SK-N-SH (cell line): ENCODE measurements around the gene TBCE. TPM values are rescaled to one million over a fixed set of nuclear protein-coding genes. Genes with fewer than 3 reads are reported as not detected.

Experiments
- CTCF ChIA-PET: fragments of 300-600, 350-600 bp; formaldehyde crosslinking; extraction: SDS; loops from one replicate; lab custom pipeline; 2021; lab: Yijun Ruan, JAX
- POLR2A ChIA-PET: fragments of 350-600 bp; sonication (Branson Sonifier 250); formaldehyde crosslinking; extraction: SDS; loops from one replicate; lab custom pipeline; 2020; ENCODE audit warnings: antibody characterized with exemption, inconsistent platforms; lab: Yijun Ruan, JAX
- DNase-seq: peaks from one replicate; pipeline ENCODE4 v3.0.0; 2012
- H2AFZ ChIP-seq: fragments of 200-600 bp; sonication (generic); 2 replicates; pipeline ENCODE4 v1.8.1; 2016; ENCODE audit warnings: antibody characterized with exemption, mild to moderate bottlenecking, low read depth
- H3F3A ChIP-seq: fragments of 200-600 bp; sonication (generic); replicated peaks from 2 replicates; pipeline ENCODE3; 2016; ENCODE audit warnings: antibody characterized with exemption, mild to moderate bottlenecking; ENCODE audit not compliant: insufficient read depth
- H3K27ac ChIP-seq, 2 experiments: fragments of 200-500 bp in 1 of 2; fragments of 200-600 bp in 1 of 2; sonication (Bioruptor generic) in 1 of 2; sonication (generic), shearing (Covaris generic) in 1 of 2; 2 replicates each; pipeline versions ENCODE4 v1.5.1 to v1.6.1; 2014 to 2016; ENCODE audit warnings: low read depth in 2 of 2, inconsistent platforms in 1 of 2, low read length in 1 of 2, mild to moderate bottlenecking in 1 of 2, mixed read lengths in 1 of 2
- H3K27me3 ChIP-seq: fragments of 200-600 bp; sonication (generic), shearing (Covaris generic); 2 replicates; pipeline ENCODE4 v1.6.1; 2016; ENCODE audit warnings: mixed run types; ENCODE audit not compliant: insufficient read depth
- H3K36me3 ChIP-seq, 2 experiments: fragments of 200-500 bp in 1 of 2; fragments of 200-600 bp in 1 of 2; sonication (Bioruptor generic) in 1 of 2; sonication (generic) in 1 of 2; replicated peaks in 1 of 2; 2 replicates each; pipeline versions ENCODE3 to v1.5.1; 2014 to 2016; ENCODE audit warnings: low read length in 1 of 2, mild to moderate bottlenecking in 1 of 2; ENCODE audit not compliant: insufficient read depth in 2 of 2, control insufficient read depth in 1 of 2
- H3K4me1 ChIP-seq, 2 experiments: fragments of 200-500 bp in 1 of 2; fragments of 200-600 bp in 1 of 2; sonication (Bioruptor generic) in 1 of 2; sonication (generic), shearing (Covaris generic) in 1 of 2; 2 replicates each; pipeline versions ENCODE4 v1.5.1 to v1.6.1; 2014 to 2016; ENCODE audit warnings: low read depth in 1 of 2, low read length in 1 of 2, mixed run types in 1 of 2; ENCODE audit not compliant: insufficient read depth in 2 of 2, control insufficient read depth in 1 of 2
- H3K4me2 ChIP-seq: fragments of 200-600 bp; sonication (generic), shearing (Covaris generic); 2 replicates; pipeline ENCODE4 v1.6.1; 2017; ENCODE audit warnings: mixed run types
- H3K4me3 ChIP-seq, 2 experiments: fragments of 200-500 bp in 1 of 2; fragments of 200-600 bp in 1 of 2; sonication (Bioruptor generic) in 1 of 2; sonication (generic), shearing (Covaris generic) in 1 of 2; 2 replicates each; pipeline versions ENCODE4 v1.5.1 to v1.8.1; 2014 to 2016; ENCODE audit warnings: low read depth in 2 of 2, inconsistent platforms in 1 of 2, low read length in 1 of 2, mild to moderate bottlenecking in 1 of 2, mixed read lengths in 1 of 2, moderate library complexity in 1 of 2
- H3K79me2 ChIP-seq: fragments of 200-600 bp; sonication (generic); 2 replicates; pipeline ENCODE4 v1.8.1; 2017; ENCODE audit warnings: mild to moderate bottlenecking; ENCODE audit not compliant: insufficient read depth
- H3K9ac ChIP-seq: fragments of 200-600 bp; sonication (generic); 2 replicates; pipeline ENCODE4 v1.6.1; 2017; ENCODE audit warnings: mixed run types
- H3K9me2 ChIP-seq: fragments of 200-600 bp; sonication (generic); 2 replicates; pipeline ENCODE4 v1.6.1; 2017; ENCODE audit warnings: mixed run types
- H3K9me3 ChIP-seq: fragments of 200-600 bp; sonication (generic); 2 replicates; pipeline ENCODE4 v1.6.1; 2017; ENCODE audit warnings: mixed run types, mild to moderate bottlenecking, moderate library complexity
- H4K20me1 ChIP-seq: fragments of 200-600 bp; sonication (generic); 2 replicates; pipeline ENCODE4 v1.6.1; 2017; ENCODE audit warnings: mild to moderate bottlenecking, mixed run types; ENCODE audit not compliant: insufficient read depth
- EZH2phosphoT487 ChIP-seq: fragments of 200-600 bp; sonication (generic); IDR thresholded peaks from 2 replicates; pipeline ENCODE4 v1.6.1; 2017; ENCODE audit warnings: low read depth, mixed run types, mild to moderate bottlenecking, antibody characterized with exemption, moderate library complexity, borderline replicate concordance
- FOSL2 ChIP-seq: IDR thresholded peaks from 2 replicates; pipeline ENCODE4 v1.4.0; 2012; ENCODE audit warnings: low read depth, mild to moderate bottlenecking, moderate library complexity, borderline replicate concordance
- FOXM1 ChIP-seq: IDR thresholded peaks from 2 replicates; pipeline ENCODE4 v1.4.0; 2012; ENCODE audit warnings: low read depth, mild to moderate bottlenecking
- GABPA ChIP-seq: IDR thresholded peaks from 2 replicates; pipeline ENCODE4 v1.4.0; 2012; ENCODE audit warnings: low read depth, mild to moderate bottlenecking
- GATA2 ChIP-seq: sonication (generic); formaldehyde crosslinking; IDR thresholded peaks from 2 replicates; pipeline ENCODE4 v1.5.0; 2020; ENCODE audit warnings: mild to moderate bottlenecking, missing genetic modification reagents
- JUND ChIP-seq: IDR thresholded peaks from 2 replicates; pipeline ENCODE4 v1.4.0; 2012
- MEF2A ChIP-seq: IDR thresholded peaks from 2 replicates; pipeline ENCODE4 v1.4.0; 2012; ENCODE audit warnings: low read depth, borderline replicate concordance
- MXI1 ChIP-seq: IDR thresholded peaks from 2 replicates; pipeline ENCODE4 v1.6.1; 2012; ENCODE audit warnings: mild to moderate bottlenecking, low read depth, low read length, improper control_type of control experiment
- NRF1 ChIP-seq: IDR thresholded peaks from 2 replicates; pipeline ENCODE4 v1.6.1; 2012; ENCODE audit warnings: low read depth, mild to moderate bottlenecking, low read length
- RAD21 ChIP-seq: IDR thresholded peaks from 2 replicates; pipeline ENCODE4 v1.6.1; 2012; ENCODE audit warnings: mild to moderate bottlenecking, low read length
- RFX5 ChIP-seq: IDR thresholded peaks from 2 replicates; pipeline ENCODE4 v1.6.1; 2012; ENCODE audit warnings: mild to moderate bottlenecking, improper control_type of control experiment, low read length
- RXRA ChIP-seq: IDR thresholded peaks from 2 replicates; pipeline ENCODE4 v1.4.0; 2012; ENCODE audit warnings: low read depth, mild to moderate bottlenecking, borderline replicate concordance
- SIN3A ChIP-seq: IDR thresholded peaks from 2 replicates; pipeline ENCODE4 v1.6.1; 2012; ENCODE audit warnings: low read depth, mild to moderate bottlenecking, low read length, moderate library complexity, borderline replicate concordance
- WGBS: methylation state at CpG from one replicate; pipeline ENCODE4 v1.1.6; 2017; ENCODE audit warnings: low lambda C conversion rate; 5-methylcytosine and 5-hydroxymethylcytosine counted together
- polyA plus RNA-seq, 3 experiments: library from polyadenylated mRNA; depleted of rRNA; stranded (reverse); fragments of >200 nt; gene quantifications; 2 replicates each; pipeline ENCODE4 v1.2.3, GENCODE V29; 2012
- TF ChIP-seq, protein P1 (sequence below): IDR thresholded peaks from 2 replicates; pipeline ENCODE4 v1.6.1; 2012; ENCODE audit warnings: mild to moderate bottlenecking, low read depth, low read length, moderate library complexity
- TF ChIP-seq, protein P2 (sequence below): fragments of 200-600 bp; sonication (generic); IDR thresholded peaks from 2 replicates; pipeline ENCODE4 v1.6.1; 2017; ENCODE audit warnings: antibody characterized with exemption, mild to moderate bottlenecking, moderate library complexity
- TF ChIP-seq, protein P3 (sequence below): IDR thresholded peaks from 2 replicates; pipeline ENCODE4 v1.4.0; 2012; ENCODE audit warnings: low read depth, borderline replicate concordance
- TF ChIP-seq, protein P4 (sequence below): IDR thresholded peaks from 2 replicates; pipeline ENCODE4; 2012
- TF ChIP-seq, protein P5 (sequence below): fragments of 150-350 bp; IDR thresholded peaks from 2 replicates; pipeline ENCODE4 v1.6.1; 2016; ENCODE audit warnings: mild to moderate bottlenecking, low read depth, low read length

Gene TBCE
- polyA plus RNA-seq, 1 of the 3 experiments (the other 2 are of a cell fraction), result 18.3 TPM

DNA sequence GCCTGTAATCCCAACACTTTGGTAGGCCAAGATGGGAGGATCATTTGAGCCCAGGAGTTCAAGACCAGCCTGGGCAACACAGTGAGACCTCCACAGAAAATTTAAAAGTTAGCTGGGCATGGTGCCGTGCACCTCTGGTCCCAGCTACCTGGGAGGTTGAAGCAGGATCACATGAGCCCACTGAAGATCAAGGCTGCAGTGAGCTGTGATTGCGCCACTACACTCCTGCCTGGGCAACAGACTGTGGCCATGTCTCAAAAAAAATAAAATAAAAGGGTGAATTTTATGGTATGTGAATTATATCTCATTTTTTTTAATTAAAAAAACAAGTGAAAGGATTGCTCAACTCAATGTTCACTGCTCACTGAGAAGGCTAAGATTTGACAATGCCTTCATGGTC, 48.0 kb upstream of the TBCE start:
- DNase-seq, result no peak
- Histone ChIP-seq H3K4me1 (no peaks in the 10 kb centered on the region; a peak in 2 of 4 replicates), H3K36me3 (peaks cover 2 to 8% of the 10 kb centered on the region in 2 experiments)
- TF ChIP-seq MEF2A, result no peak
- TF ChIP-seq, all 33 proteins: peak for 0
- Histone ChIP-seq H3K27ac (no peak overlapping the region), H3K79me2 (peaks cover 100% of the 10 kb centered on the region), H3K9me2 (no peaks in the 10 kb centered on the region), H3K27me3 (no peaks in the 10 kb centered on the region), H4K20me1 (peaks cover 95% of the 10 kb centered on the region), H3K9me3 (no peaks in the 10 kb centered on the region), H3F3A (peaks cover 14% of the 10 kb centered on the region), H3K4me3 (no peak overlapping the region), H3K4me2 (no peak overlapping the region), H3K9ac (no peak overlapping the region), H2AFZ (no peak overlapping the region)
- 96% methylated on average over 2 of the region's 2 CpGs for WGBS
- ChIA-PET CTCF (interaction anchor here (1.0 to 1.4 kb wide), 2 partner anchors 61 to 96 kb away, joined by 3 to 4 read pairs; no protein-coding TSS in a partner anchor), POLR2A (no interaction called here)

DNA sequence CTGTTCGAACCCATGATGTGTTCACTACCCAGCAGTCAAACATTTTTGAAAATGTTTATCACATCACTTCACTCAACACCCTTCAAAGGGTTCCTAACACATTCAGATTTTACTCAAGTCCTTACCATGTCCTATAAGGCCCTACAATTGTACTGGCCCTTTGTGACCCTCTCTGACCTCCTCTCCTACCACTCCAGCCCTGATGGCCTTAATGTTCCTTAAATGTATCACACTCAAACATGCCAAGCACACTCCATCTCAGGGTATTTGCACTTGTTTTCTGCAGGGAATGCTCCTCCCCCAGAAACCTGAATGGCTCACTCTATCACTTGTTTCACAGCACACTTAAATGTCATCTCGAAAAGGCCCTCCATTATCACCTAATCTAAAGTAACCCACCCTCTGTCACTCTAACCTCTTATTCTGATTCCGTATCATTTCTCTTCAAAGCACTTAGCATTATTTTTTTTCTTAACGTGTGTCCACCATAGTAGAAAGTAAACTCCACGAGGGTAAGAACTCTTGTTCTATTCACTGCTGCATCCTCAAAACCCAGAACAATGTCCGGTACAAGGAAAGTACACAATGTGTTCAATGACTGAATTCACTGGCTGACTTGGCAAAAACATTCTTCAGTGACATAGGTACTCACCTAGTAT, 46.6 kb upstream of the TBCE start:
- no peaks in the 10 kb centered on the region for H3K9me2 ChIP-seq
- CTCF ChIA-PET, result no interaction called here
- H4K20me1 ChIP-seq, result peaks cover 95% of the 10 kb centered on the region
- H3K4me1 ChIP-seq, result peaks cover 7 to 8% of the 10 kb centered on the region in 2 experiments; a peak in 2 of 4 replicates
- peaks cover 5 to 15% of the 10 kb centered on the region in 2 experiments for H3K36me3 ChIP-seq
- H3K4me3 ChIP-seq, result no peak overlapping the region
- TF ChIP-seq FOXM1 (no peak), RAD21 (no peak), SIN3A (no peak), NRF1 (no peak), MXI1 (no peak), EZH2phosphoT487 (no peak), RXRA (no peak), GABPA (no peak), FOSL2 (no peak), RFX5 (no peak), JUND (no peak), GATA2 (CRISPR knock-in tag) (no peak)
- TF ChIP-seq, protein P1, sequence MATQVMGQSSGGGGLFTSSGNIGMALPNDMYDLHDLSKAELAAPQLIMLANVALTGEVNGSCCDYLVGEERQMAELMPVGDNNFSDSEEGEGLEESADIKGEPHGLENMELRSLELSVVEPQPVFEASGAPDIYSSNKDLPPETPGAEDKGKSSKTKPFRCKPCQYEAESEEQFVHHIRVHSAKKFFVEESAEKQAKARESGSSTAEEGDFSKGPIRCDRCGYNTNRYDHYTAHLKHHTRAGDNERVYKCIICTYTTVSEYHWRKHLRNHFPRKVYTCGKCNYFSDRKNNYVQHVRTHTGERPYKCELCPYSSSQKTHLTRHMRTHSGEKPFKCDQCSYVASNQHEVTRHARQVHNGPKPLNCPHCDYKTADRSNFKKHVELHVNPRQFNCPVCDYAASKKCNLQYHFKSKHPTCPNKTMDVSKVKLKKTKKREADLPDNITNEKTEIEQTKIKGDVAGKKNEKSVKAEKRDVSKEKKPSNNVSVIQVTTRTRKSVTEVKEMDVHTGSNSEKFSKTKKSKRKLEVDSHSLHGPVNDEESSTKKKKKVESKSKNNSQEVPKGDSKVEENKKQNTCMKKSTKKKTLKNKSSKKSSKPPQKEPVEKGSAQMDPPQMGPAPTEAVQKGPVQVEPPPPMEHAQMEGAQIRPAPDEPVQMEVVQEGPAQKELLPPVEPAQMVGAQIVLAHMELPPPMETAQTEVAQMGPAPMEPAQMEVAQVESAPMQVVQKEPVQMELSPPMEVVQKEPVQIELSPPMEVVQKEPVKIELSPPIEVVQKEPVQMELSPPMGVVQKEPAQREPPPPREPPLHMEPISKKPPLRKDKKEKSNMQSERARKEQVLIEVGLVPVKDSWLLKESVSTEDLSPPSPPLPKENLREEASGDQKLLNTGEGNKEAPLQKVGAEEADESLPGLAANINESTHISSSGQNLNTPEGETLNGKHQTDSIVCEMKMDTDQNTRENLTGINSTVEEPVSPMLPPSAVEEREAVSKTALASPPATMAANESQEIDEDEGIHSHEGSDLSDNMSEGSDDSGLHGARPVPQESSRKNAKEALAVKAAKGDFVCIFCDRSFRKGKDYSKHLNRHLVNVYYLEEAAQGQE, result no peak
- TF ChIP-seq, protein P2, sequence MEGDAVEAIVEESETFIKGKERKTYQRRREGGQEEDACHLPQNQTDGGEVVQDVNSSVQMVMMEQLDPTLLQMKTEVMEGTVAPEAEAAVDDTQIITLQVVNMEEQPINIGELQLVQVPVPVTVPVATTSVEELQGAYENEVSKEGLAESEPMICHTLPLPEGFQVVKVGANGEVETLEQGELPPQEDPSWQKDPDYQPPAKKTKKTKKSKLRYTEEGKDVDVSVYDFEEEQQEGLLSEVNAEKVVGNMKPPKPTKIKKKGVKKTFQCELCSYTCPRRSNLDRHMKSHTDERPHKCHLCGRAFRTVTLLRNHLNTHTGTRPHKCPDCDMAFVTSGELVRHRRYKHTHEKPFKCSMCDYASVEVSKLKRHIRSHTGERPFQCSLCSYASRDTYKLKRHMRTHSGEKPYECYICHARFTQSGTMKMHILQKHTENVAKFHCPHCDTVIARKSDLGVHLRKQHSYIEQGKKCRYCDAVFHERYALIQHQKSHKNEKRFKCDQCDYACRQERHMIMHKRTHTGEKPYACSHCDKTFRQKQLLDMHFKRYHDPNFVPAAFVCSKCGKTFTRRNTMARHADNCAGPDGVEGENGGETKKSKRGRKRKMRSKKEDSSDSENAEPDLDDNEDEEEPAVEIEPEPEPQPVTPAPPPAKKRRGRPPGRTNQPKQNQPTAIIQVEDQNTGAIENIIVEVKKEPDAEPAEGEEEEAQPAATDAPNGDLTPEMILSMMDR, result no peak
- TF ChIP-seq, protein P3, sequence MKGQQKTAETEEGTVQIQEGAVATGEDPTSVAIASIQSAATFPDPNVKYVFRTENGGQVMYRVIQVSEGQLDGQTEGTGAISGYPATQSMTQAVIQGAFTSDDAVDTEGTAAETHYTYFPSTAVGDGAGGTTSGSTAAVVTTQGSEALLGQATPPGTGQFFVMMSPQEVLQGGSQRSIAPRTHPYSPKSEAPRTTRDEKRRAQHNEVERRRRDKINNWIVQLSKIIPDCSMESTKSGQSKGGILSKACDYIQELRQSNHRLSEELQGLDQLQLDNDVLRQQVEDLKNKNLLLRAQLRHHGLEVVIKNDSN, result no peak
- TF ChIP-seq, protein P4, sequence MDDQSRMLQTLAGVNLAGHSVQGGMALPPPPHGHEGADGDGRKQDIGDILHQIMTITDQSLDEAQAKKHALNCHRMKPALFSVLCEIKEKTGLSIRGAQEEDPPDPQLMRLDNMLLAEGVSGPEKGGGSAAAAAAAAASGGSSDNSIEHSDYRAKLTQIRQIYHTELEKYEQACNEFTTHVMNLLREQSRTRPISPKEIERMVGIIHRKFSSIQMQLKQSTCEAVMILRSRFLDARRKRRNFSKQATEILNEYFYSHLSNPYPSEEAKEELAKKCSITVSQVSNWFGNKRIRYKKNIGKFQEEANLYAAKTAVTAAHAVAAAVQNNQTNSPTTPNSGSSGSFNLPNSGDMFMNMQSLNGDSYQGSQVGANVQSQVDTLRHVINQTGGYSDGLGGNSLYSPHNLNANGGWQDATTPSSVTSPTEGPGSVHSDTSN, result no peak
- TF ChIP-seq, protein P5, sequence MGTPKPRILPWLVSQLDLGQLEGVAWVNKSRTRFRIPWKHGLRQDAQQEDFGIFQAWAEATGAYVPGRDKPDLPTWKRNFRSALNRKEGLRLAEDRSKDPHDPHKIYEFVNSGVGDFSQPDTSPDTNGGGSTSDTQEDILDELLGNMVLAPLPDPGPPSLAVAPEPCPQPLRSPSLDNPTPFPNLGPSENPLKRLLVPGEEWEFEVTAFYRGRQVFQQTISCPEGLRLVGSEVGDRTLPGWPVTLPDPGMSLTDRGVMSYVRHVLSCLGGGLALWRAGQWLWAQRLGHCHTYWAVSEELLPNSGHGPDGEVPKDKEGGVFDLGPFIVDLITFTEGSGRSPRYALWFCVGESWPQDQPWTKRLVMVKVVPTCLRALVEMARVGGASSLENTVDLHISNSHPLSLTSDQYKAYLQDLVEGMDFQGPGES, result no peak
- no peaks in the 10 kb centered on the region for H3K9me3 ChIP-seq
- no peak for DNase-seq
- POLR2A ChIA-PET, result no interaction called here
- H3K9ac ChIP-seq, result no peak overlapping the region
- no peak overlapping the region for H3K4me2 ChIP-seq
- peaks cover 100% of the 10 kb centered on the region for H3K79me2 ChIP-seq
- H3K27me3 ChIP-seq, result no peaks in the 10 kb centered on the region
- no peak overlapping the region for H3K27ac ChIP-seq
- 94% methylated on average over 6 of the region's 6 CpGs for WGBS
- no peak overlapping the region for H2AFZ ChIP-seq
- peaks cover 7% of the 10 kb centered on the region for H3F3A ChIP-seq
